GM10248 (cell line): ENCODE data around the gene PKNOX2.

ENCODE experiments used
- CTCF ChIA-PET: fragments of 300-600 bp; sonication (Branson Sonifier 250); formaldehyde crosslinking; extraction: SDS; loops from one replicate; lab custom pipeline; 2021; ENCODE audit warnings: antibody characterized with exemption; lab: Yijun Ruan, JAX
- POLR2A ChIA-PET: fragments of 350-650 bp; sonication (Branson Sonifier 250); formaldehyde crosslinking; extraction: SDS; loops from one replicate; lab custom pipeline; 2020; ENCODE audit warnings: antibody characterized with exemption; lab: Yijun Ruan, JAX
- DNase-seq: peaks from one replicate; pipeline ENCODE4 v3.0.0; 2012; ENCODE audit errors: extremely low spot score
- TF ChIP-seq, protein P1 (sequence below): IDR thresholded peaks from 2 replicates; pipeline ENCODE4 v1.5.1; 2012; ENCODE audit warnings: mild to moderate bottlenecking, low read depth; ENCODE audit errors: extremely low read depth, missing control alignments, control extremely low read depth

PKNOX2 gene

GRCh38 chr11:125148011-125148410 is 16.5 kb upstream of the PKNOX2 start:
- ChIA-PET CTCF (interaction anchor here (2.2 kb wide), 1 partner anchor 8 kb away, joined by 8 read pairs; no protein-coding TSS in a partner anchor), POLR2A (no interaction called here)
- TF ChIP-seq, protein P1, sequence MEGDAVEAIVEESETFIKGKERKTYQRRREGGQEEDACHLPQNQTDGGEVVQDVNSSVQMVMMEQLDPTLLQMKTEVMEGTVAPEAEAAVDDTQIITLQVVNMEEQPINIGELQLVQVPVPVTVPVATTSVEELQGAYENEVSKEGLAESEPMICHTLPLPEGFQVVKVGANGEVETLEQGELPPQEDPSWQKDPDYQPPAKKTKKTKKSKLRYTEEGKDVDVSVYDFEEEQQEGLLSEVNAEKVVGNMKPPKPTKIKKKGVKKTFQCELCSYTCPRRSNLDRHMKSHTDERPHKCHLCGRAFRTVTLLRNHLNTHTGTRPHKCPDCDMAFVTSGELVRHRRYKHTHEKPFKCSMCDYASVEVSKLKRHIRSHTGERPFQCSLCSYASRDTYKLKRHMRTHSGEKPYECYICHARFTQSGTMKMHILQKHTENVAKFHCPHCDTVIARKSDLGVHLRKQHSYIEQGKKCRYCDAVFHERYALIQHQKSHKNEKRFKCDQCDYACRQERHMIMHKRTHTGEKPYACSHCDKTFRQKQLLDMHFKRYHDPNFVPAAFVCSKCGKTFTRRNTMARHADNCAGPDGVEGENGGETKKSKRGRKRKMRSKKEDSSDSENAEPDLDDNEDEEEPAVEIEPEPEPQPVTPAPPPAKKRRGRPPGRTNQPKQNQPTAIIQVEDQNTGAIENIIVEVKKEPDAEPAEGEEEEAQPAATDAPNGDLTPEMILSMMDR: no peak
- DNase-seq: no peak

DNA sequence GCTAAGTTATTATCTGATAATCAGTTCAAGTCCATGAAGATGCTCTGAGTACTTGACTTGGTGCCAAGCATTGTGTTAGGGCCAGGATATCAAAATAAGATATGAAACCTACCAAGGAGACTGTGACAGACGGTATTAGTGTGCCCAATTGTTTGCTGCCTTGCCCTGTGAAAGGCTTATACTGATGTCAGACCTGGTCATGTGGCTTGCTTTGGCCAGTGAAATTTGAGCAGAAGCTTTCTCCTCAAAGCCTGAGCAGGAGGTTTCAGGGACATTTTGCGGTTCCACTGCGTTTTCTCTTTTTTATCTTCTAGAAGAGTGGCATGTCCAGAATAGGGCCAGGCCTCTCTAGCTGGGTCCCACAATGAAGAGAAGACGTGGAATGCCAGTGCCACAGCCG is 15.8 kb upstream of the PKNOX2 start:
- ChIA-PET POLR2A (no interaction called here), CTCF (interaction anchor here (1.6 to 2.2 kb wide), 2 partner anchors 9 to 11 kb away, joined by 4 to 8 read pairs; no protein-coding TSS in a partner anchor)
- TF ChIP-seq, protein P1: no peak
- no peak for DNase-seq

GRCh38 chr11:125153837-125154236 is 10.7 kb upstream of the PKNOX2 start:
- CTCF ChIA-PET: interaction anchor here (1.8 to 4.4 kb wide), 2 partner anchors 9 to 13 kb away, joined by 4 to 28 read pairs; no protein-coding TSS in a partner anchor
- TF ChIP-seq, protein P1: no peak
- POLR2A ChIA-PET: no interaction called here
- no peak for DNase-seq

DNA sequence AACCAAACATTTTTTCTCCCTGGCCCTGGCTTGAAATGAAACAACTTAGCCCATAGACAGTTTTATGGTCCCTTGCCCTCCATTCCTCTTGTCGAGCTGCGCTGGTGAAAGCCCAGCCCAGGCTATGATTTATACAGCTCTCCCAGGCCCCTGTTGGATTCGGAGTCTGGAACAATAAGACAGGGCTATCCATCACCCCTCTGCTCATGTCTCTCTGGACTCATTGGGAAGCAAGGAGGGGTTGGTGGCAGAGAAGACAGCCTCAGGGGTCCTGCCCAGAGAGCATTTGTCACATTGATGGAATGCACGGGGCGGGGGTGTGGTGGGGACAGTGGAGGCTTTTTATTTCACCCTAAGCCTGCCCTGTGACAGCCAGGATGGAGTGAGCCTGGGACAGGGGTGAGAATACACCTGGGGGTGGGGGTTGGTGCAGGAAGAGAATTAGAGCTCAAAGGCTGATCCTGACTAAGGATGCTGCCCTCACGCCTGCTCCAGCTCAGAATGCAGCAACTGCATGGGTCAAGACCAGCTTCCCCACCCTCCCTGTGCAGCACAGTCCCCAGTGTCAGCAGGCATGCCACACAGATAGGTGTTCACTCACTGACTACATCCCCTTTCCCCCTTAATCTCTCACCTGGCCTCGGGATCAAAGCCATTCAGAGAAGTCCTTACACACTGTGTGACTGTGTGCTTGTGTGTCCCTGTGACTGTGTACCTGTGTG is 10.0 kb upstream of the PKNOX2 start:
- ChIA-PET CTCF (interaction anchor here (1.8 to 4.4 kb wide), 2 partner anchors 9 to 14 kb away, joined by 4 to 28 read pairs; no protein-coding TSS in a partner anchor), POLR2A (no interaction called here)
- TF ChIP-seq, protein P1: no peak
- no peak for DNase-seq

DNA sequence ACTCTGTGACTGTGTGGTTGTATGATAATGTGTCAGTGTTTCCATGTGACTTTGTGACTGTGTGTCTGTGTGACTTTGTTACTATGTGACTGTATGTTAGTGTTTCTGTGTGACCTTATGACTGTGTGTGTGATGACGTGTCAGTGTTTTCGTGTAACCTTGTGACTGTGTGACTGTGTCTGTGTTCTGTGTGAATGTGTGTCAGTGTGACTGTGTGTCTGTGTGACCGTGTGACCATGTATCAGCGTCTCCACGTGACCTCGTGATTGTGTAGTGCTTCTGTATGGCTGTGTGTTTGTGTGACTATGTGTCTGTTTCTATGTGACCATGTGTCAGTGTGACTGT is 9.5 kb upstream of the PKNOX2 start:
- CTCF ChIA-PET: interaction anchor here (1.8 to 4.4 kb wide), 2 partner anchors 8 to 14 kb away, joined by 4 to 28 read pairs; no protein-coding TSS in a partner anchor
- TF ChIP-seq, protein P1: no peak
- no peak for DNase-seq
- POLR2A ChIA-PET: no interaction called here

GRCh38 chr11:125155767-125156166 is 8.8 kb upstream of the PKNOX2 start:
- TF ChIP-seq, protein P1: no peak
- DNase-seq: no peak
- CTCF ChIA-PET: no interaction called here
- POLR2A ChIA-PET: no interaction called here
